Hypothalamus (tissue), 51 donors: ENCODE results near the gene PDCD10.

Experiments used
- DNase-seq, 51 donors: peaks; one replicate each; lab custom pipeline; 2025; lab: John Stamatoyannopoulos, UW

PDCD10 gene

GRCh38 chr3:167734498-167735232, at the start of gene PDCD10:
TSS of gene PDCD10 (minus strand) at chr3:167734892. CDS start at chr3:167720157, 14,735 bp downstream.
- peak; percentile 52 to 99 (median 96) for DNase-seq

GRCh38 chr3:167783781-167784180, 49.1 kb upstream of the PDCD10 start:
- peak in 38 of 51 donors; percentile 1 to 68 (median 32) for DNase-seq

- peak in 1 of 51 donors; percentile 12 for DNase-seq
Measured at GRCh38 chr3:167780214-167780883, 45.7 kb upstream of the PDCD10 start.

GRCh38 chr3:167777356-167777755, 42.7 kb upstream of the PDCD10 start:
- no peak for DNase-seq

GRCh38 chr3:167776066-167776685, 41.5 kb upstream of the PDCD10 start:
- no peak for DNase-seq

- no peak for DNase-seq
Measured at GRCh38 chr3:167773584-167773983, 38.9 kb upstream of the PDCD10 start.

GRCh38 chr3:167772992-167773391, 38.3 kb upstream of the PDCD10 start:
- no peak for DNase-seq

- DNase-seq, result no peak
Measured at GRCh38 chr3:167762296-167762695, 27.6 kb upstream of the PDCD10 start.

- no peak for DNase-seq
Measured at GRCh38 chr3:167761302-167761701, 26.6 kb upstream of the PDCD10 start.

- no peak for DNase-seq
Measured at GRCh38 chr3:167754049-167754448, 19.4 kb upstream of the PDCD10 start.

- DNase-seq, result no peak
Measured at GRCh38 chr3:167750272-167750971, 15.7 kb upstream of the PDCD10 start.

GRCh38 chr3:167749728-167750127, 15.0 kb upstream of the PDCD10 start:
- no peak for DNase-seq

- DNase-seq, result no peak
Measured at GRCh38 chr3:167749209-167749608, 14.5 kb upstream of the PDCD10 start.

- DNase-seq, result no peak
Measured at GRCh38 chr3:167743799-167744198, 9.1 kb upstream of the PDCD10 start.

- DNase-seq, result peak in 4 of 51 donors; percentile 0 to 54 (median 18)
Measured at GRCh38 chr3:167742338-167742737, 7.6 kb upstream of the PDCD10 start.

- peak in 29 of 51 donors; percentile 0 to 79 (median 19) for DNase-seq
Measured at GRCh38 chr3:167740961-167741587, 6.4 kb upstream of the PDCD10 start.

GRCh38 chr3:167739190-167739810, 4.6 kb upstream of the PDCD10 start:
- peak in 6 of 51 donors; percentile 0 to 54 (median 10) for DNase-seq

- DNase-seq, result peak in 1 of 51 donors; percentile 19
Measured at GRCh38 chr3:167738037-167738436, 3.3 kb upstream of the PDCD10 start.

GRCh38 chr3:167736997-167737396, 2.3 kb upstream of the PDCD10 start:
- no peak for DNase-seq

GRCh38 chr3:167736264-167736787, 1.6 kb upstream of the PDCD10 start:
- peak in 2 of 51 donors; percentile 37 to 60 for DNase-seq
